PC-9 (cell line): ENCODE results near the gene URAD.

Experiments used
- EZH2 ChIP-seq: fragments of 200-600 bp; sonication (generic); IDR thresholded peaks from 2 replicates; pipeline ENCODE4 v1.8.0; 2017; ENCODE audit warnings: antibody characterized with exemption, low read depth
- TF ChIP-seq, protein P1 (sequence below): fragments of 200-600 bp; sonication (generic); conservative IDR thresholded peaks from 2 replicates; pipeline ENCODE4 v1.6.1; 2017; ENCODE audit warnings: mixed run types, antibody characterized with exemption, mild to moderate bottlenecking, moderate library complexity

DNA sequence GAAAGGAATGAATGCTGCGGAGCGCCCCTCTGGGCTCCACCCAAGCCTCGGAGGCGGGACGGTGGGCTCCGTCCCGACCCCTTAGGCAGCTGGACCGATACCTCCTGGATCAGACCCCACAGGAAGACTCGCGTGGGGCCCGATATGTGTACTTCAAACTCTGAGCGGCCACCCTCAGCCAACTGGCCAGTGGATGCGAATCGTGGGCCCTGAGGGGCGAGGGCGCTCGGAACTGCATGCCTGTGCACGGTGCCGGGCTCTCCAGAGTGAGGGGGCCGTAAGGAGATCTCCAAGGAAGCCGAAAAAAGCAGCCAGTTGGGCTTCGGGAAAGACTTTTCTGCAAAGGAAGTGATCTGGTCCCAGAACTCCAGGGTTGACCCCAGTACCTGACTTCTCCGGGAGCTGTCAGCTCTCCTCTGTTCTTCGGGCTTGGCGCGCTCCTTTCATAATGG is 60.1 kb downstream of the URAD start:
- no peak for TF ChIP-seq EZH2
- TF ChIP-seq, protein P1, sequence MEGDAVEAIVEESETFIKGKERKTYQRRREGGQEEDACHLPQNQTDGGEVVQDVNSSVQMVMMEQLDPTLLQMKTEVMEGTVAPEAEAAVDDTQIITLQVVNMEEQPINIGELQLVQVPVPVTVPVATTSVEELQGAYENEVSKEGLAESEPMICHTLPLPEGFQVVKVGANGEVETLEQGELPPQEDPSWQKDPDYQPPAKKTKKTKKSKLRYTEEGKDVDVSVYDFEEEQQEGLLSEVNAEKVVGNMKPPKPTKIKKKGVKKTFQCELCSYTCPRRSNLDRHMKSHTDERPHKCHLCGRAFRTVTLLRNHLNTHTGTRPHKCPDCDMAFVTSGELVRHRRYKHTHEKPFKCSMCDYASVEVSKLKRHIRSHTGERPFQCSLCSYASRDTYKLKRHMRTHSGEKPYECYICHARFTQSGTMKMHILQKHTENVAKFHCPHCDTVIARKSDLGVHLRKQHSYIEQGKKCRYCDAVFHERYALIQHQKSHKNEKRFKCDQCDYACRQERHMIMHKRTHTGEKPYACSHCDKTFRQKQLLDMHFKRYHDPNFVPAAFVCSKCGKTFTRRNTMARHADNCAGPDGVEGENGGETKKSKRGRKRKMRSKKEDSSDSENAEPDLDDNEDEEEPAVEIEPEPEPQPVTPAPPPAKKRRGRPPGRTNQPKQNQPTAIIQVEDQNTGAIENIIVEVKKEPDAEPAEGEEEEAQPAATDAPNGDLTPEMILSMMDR, result no peak
